Measurements from ENCODE around the gene GPRIN3.
"Not testable (repeated sequence)": the region's sequence is repeated elsewhere in the genome, so short reads cannot be mapped to it uniquely, and the experiment has no call there.

GPRIN3 gene

GRCh38 chr4:89213382-89213701 is 94.3 kb downstream of the GPRIN3 start:
- no peak overlapping the region for H3K4me3 ChIP-seq (replicated peaks; ENCODE audit: low read depth, low read length)

GRCh38 chr4:89212666-89213381 is 94.8 kb downstream of the GPRIN3 start:
- no peak overlapping the region for H3K4me3 ChIP-seq (replicated peaks; ENCODE audit: low read depth, low read length)
- no peak for DNase-seq (ENCODE audit: extremely low read depth, low read depth)
- no peak for TF ChIP-seq CTCF (IDR thresholded peaks at IDR 0.05; ENCODE audit: low read depth, low read length, missing control alignments)

More at GRCh38 chr4:89213382-89213701, 94.3 kb downstream of the GPRIN3 start:
- DNase-seq (ENCODE audit: extremely low read depth, low read depth) = no peak
- no peak for TF ChIP-seq CTCF (IDR thresholded peaks at IDR 0.05; ENCODE audit: low read depth, low read length, missing control alignments)

GRCh38 chr4:89204624-89205023 is 103.0 kb downstream of the GPRIN3 start:
- DNase-seq (ENCODE audit: extremely low read depth, low read depth) = no peak
- H3K4me3 ChIP-seq (replicated peaks; ENCODE audit: low read depth, low read length) = no peak overlapping the region
- TF ChIP-seq CTCF (IDR thresholded peaks at IDR 0.05; ENCODE audit: low read depth, low read length, missing control alignments) = no peak

GRCh38 chr4:89203902-89204301 is 103.7 kb downstream of the GPRIN3 start:
- H3K4me3 ChIP-seq (replicated peaks; ENCODE audit: low read depth, low read length) = no peak overlapping the region
- no peak for DNase-seq (ENCODE audit: extremely low read depth, low read depth)
- no peak for TF ChIP-seq CTCF (IDR thresholded peaks at IDR 0.05; ENCODE audit: low read depth, low read length, missing control alignments)

GRCh38 chr4:89199394-89199793 is 108.2 kb downstream of the GPRIN3 start:
- DNase-seq (ENCODE audit: extremely low read depth, low read depth); H3K4me3 ChIP-seq (replicated peaks; ENCODE audit: low read depth, low read length): not testable (repeated sequence)

GRCh38 chr4:89197920-89198319 is 109.7 kb downstream of the GPRIN3 start:
- no peak for TF ChIP-seq CTCF (IDR thresholded peaks at IDR 0.05; ENCODE audit: low read depth, low read length, missing control alignments)
- no peak overlapping the region for H3K4me3 ChIP-seq (replicated peaks; ENCODE audit: low read depth, low read length)
- DNase-seq (ENCODE audit: extremely low read depth, low read depth) = no peak

GRCh38 chr4:89196745-89197144 is 110.9 kb downstream of the GPRIN3 start:
- TF ChIP-seq CTCF (IDR thresholded peaks at IDR 0.05; ENCODE audit: low read depth, low read length, missing control alignments) = no peak
- DNase-seq (ENCODE audit: extremely low read depth, low read depth) = no peak
- no peak overlapping the region for H3K4me3 ChIP-seq (replicated peaks; ENCODE audit: low read depth, low read length)

All from HFF-Myc (cell line).